ENCODE measurements around the gene DYNAP.

Gene DYNAP, protein sequence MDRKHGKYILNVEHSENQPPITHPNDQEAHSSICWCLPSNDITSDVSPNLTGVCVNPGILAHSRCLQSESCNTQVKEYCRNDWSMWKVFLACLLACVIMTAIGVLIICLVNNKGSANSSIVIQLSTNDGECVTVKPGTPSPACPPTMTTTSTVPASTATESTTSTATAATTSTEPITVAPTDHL

DNA sequence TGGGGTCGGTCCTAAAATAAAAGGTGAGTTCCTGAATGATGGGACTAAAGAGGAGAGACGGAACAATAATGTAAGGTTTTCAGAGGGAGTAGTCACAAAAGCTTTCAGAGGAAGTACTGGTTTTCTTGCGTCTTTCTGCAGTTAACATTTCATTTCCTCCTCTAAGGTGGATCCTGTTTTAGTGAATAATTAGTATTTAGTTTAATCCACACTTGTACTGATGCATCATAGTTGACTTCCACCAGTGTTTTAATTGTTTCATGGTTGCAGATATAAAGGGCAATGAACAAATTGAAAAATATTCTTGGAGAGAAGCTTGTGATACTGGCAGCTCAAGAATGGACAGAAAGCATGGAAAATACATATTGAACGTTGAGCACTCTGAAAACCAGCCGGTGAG lies at the start of gene DYNAP:
TSS of gene DYNAP (plus strand) at position 301 of the 400 bp plus-strand sequence. CDS start at position 339, 38 bp downstream.
- DNase-seq (ENCODE audit: insufficient read length, low spot score) = no peak
- FAIRE-seq = no peak

DNA sequence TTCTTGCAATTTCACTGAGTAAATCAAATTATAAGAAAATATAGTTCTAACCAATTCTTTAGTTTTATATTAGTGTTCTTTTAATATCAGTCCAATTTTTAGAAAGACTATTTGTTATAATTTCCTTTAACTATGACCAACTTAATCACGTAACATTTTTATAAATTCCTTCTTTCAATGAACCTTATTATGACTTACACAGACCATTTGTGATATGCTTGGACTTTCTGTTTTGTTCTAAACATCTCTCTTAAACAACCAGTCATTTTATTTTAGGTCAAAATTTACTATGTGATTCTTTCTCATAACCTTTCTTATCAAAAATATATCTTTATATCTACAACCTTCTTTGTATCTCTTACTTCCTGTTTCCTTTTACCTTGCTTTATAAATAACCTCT lies 39.5 kb upstream of the DYNAP start:
- FAIRE-seq = no peak
- no peak for DNase-seq (ENCODE audit: insufficient read length, low spot score)

DNA sequence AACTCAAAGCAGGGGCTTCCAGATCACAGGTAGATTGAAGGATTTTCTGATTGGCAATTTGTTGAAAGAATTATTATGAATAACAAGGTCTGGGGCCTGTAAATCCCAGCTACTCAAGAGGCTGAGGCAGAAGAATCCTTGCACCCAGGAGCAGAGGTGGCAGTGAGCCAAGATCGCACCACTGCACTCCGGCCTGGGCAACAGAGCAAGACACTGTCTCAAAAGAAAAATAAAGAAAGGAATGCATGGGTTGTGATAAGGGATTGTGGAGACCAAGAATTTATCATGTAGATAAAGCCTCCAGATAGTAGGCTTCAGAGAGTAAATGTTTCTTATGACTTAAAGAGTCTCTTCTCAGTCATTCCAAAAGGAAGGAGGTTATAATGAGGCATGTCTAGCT lies 35.8 kb upstream of the DYNAP start:
- DNase-seq (ENCODE audit: insufficient read length, low spot score) (no peak), FAIRE-seq (no peak)

DNA sequence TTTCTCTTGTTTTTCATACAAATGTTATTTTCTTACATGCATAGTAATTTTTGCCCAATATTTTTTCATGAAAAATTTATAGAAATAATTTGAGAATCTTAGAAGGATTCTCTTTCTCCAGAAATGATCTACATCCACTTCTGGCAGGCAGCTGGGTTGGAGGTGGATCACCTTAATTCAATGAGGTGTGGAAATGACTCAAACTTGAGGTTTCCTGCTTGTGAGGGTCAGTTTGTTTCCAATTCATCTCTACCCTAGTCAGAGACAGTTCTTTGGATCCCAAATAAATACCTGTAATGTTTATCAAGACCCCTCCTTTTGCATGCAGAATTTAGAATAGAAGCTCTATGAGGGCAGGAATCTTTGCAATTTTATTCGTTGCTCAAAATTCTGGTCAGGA lies 35.0 kb upstream of the DYNAP start:
- no peak for DNase-seq (ENCODE audit: insufficient read length, low spot score)
- no peak for FAIRE-seq

DNA sequence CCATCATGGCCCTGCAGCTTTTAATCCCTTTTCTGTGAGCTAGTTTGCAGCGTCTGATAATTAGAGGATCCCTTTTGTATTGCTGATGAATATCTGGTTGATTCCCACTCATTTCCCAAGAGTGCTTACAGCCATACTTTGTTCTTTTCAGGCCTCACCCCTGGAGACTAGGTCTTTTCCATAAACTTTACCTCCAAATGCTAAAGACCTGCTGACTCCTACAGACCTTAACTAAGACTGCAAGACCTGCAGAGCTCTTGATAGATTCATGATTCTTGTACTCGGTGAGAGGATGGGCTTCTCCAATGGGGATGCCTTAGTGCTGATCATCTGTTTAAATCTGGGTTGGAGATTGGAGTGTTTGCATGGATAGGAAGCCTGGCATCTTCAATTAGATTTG lies 33.1 kb upstream of the DYNAP start:
- no peak for FAIRE-seq

DNA sequence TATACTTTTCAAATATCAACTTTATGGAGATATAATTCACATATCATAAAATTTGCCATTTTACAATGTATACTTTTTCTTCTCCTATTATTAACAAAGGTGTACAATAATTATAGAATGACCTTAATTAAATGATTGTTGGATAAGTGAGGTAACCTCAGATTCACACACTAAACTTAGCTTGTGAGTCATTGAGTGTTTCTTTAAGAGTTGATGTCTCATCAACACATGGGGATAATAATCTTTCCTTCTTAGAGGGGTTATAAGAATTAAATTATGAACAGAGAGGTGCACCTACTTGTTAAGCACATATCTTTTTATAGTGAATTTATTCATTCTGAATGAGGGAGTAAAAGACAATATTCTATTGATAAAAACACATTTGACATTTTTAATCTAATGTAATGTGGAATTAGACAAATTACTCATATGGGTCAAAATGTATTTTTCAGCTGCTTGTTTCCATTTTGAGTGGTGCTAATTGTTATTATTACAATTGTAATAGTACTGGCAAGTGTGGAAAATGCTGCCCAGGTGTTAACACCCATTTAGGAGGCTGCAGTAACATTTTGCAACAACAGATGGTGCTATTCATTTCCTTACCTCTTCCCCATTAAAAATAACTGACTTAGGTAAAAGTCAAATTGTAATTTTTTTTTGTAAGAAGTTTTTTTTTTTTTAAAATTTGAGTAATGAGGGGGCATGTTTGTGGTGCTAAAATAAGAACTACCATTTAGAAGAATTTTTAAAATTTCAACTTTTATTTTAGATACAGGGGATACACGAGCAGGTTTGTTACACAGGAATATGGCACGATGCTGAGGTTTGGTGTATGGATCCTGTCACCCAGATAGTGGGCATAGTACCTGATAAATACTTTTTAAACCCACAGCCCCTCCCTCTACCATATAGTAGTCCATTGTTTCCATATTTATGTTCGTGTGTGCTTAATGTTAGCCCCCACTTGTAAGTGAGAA lies 32.1 kb upstream of the DYNAP start:
- DNase-seq (ENCODE audit: insufficient read length, low spot score) (peak; percentile 2), FAIRE-seq (no peak)

More for the DNA sequence above, 33.1 kb upstream of the DYNAP start:
- DNase-seq (ENCODE audit: insufficient read length, low spot score) = no peak

DNA sequence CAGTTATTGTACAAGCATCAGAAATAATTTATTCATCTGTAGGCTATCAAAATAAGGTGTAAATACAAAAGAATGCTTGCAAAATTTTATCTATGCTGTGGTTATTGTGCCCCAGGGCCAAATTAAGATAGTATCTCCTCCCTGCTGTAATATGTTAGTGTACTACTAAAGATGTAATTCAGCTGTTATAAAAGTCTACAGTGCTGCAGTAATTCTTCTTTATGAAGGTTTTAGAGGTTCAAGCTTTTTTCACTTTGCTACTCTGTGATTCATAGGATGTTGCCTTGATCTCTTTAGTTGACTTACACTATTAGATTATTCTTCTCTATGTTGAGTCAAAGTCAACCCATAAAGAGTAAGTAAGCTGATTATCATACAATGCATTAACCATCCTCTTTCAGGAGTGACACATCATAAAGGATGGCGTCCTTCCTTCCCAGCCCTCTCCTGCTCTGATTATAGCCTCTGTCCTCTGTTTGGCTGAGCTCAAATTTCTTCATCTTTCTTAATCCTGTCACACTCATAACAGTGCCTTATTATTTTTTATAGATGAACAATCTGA lies 29.3 kb upstream of the DYNAP start:
- DNase-seq (ENCODE audit: insufficient read length, low spot score) (no peak), FAIRE-seq (no peak)

DNA sequence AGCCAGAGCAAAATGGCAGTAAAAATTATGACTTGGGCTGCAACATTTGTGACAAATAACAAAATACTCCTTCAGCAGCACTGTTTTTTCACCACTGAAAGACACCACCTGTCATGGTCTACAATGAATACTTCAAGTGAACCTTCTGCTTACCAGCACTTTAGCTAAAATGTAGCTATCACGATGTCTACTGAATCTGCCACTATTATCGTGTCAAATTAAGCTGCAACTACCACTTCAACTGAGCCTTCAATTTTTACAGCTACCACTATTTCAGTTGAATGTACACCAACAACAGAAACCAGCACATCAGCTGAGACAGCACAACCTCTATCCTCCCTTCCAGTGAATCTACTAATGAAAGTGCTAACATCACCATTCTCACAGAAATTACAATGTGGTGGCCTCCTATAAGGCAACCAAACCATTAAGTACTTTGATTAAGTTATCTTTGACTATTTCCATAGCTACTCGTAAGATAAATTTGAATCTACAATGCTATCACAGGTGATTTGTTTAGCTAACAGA lies 10.8 kb upstream of the DYNAP start:
- FAIRE-seq = no peak
- DNase-seq (ENCODE audit: insufficient read length, low spot score) = no peak

DNA sequence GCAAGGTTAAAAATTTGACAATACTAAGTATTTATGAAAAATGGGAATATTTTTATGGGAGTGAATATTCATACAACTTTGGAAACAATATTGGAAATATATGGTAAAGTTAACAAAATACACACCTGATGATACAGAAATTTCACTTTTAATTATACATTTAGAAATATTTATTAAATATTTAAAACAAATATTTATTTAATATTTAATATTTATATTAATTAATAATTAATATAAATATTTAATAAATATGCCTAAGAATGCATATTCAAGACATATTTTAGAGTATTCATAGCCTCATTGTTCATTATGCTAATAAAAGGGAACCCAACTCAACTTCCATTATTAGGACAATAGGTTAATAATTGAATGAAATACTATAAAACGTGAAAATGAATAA lies 7.0 kb upstream of the DYNAP start:
- no peak for FAIRE-seq
- DNase-seq (ENCODE audit: insufficient read length, low spot score) = no peak

DNA sequence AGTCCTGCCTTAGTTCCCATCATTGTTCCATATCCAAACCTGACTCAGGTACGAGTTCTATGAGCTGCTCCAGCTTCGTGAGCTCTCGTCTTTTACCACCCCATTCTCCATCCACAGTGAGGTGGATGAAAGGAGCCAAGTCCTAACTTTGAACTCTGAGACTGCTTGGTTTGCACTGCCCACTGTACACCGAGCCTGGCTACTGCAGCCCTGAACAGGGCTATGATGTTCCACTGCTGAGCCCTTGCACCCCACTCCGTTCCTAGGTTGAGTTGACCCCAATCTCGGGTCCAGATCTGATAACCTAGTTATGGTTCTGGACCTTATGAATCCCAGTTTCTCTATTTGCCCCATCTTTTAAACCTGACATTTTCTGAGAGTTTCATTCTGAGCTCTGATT lies 5.3 kb upstream of the DYNAP start:
- no peak for FAIRE-seq
- no peak for DNase-seq (ENCODE audit: insufficient read length, low spot score)

DNA sequence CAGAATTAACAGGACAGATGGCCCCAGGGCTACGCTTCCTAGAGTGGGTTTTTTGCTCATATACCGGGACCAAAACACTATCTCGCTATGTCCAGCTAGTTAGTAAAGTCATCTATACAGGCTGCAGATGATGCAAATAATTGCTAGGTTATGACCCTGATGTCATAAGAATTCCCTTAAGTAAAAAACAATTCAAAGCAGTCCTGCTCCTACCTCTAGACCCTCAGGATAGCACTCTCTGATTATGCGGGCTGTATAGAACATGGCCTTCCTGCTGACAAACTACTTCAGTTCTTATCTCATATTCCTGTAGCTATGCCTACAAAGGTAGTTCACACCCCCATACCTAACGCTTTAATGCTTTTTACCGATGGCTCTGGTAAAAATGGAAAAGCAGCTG lies 13.2 kb downstream of the DYNAP start:
- FAIRE-seq = no peak
- no peak for DNase-seq (ENCODE audit: insufficient read length, low spot score)

DNA sequence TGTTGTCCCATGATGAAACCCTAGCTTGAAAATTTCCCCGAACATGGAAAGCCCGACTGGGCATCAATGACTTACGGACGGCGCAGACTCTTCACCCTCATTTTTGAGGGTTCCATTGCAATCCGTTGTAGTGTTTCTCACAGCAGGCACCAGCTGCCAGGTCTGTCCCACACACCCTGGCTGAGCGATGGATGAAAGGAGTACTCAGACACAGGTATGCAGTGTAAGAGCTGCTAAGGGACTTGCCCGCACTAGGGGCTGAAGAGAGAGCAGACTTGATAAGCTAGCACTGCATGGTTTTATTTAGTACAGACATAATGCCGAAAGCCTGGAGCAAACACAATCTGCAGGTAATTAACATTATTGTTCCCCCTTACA lies 15.8 kb downstream of the DYNAP start:
- FAIRE-seq = no peak

DNA sequence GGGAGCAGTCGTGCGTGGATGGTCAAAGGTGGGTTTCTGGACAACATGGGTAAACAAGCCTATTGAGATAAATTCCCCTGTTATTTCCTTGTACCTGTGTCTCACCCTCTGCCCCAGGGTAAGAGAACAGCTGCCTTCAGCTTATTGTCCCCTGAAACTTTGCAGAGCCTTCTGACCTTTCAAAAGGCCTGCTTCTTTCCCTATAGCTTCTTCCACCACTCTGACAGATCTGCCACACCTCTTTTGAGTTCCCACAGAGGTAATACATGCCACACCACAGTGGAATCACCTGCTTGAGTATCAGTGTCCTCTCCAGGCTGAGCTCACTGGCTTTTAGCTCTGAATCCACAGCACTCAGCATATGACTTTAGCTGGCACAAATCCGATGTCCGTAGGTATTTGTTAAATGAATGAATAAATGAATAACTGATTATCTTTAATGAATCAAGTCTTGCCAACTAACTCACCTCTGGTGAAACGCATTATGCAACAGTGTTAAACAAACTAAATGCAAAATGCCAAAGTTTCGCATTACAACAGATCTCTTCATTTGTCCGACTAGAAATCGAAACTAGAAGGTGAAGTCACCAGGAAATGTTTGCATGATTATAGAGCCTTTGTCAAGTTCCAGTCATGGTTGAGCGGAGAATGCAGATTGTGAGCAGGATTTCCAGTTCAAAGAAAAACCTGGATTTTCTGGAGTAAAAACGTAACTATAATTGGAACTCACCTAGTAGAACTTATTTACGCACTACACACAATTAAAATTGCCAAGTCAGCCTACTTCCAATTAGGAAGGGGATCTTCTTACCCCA lies 16.4 kb downstream of the DYNAP start:
- no peak for FAIRE-seq
- no peak for DNase-seq (ENCODE audit: insufficient read length, low spot score)

More for the DNA sequence above, 15.8 kb downstream of the DYNAP start:
- DNase-seq (ENCODE audit: insufficient read length, low spot score) = no peak

DNA sequence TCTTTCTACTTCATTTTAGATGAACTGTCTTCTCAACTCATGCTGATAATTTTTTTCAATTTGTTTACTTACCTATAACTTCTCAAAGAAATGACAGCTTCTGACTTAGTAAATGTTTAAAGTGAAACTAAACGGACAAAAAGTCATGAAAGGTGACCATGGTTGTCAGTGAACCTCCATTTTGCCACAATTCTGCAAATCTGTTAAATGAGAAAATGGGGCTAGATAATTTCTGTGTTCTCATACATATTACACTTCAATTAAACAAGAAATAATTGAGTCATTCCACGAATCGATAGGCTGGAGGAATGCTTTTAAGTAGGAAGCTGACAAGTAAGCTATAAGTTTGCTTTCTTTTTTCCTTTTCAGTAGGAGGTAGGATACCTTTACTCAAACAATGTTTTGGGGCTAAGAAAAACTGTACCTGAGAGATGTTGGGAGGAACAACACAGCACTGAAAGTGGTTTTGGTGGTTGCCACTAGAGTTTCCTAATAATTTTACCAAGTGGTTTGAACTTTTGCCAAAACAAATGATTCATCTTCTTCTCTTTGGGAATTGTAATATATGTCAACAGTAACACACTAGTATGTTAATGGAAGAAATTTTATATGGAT lies 17.1 kb downstream of the DYNAP start:
- no peak for FAIRE-seq
- no peak for DNase-seq (ENCODE audit: insufficient read length, low spot score)

DNA sequence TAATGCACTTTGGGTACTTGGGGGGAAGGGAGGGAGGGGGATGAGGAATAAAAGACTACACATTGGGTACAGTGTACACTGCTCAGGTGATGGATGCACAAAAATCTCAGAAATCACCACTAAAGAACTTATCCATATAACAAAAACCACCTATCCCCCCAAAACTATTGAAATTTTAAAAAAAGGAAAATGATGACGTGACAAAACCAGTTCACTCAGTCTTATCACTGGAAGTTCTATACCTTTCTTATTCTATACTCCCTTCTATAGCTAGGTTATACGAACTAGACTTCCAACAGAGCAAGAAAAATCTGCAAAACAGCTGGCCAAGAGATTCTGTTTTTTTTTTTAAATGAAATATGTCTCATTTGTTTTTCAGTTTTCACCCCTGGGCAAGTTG lies 20.8 kb downstream of the DYNAP start:
- FAIRE-seq (no peak), DNase-seq (ENCODE audit: insufficient read length, low spot score) (no peak)

DNA sequence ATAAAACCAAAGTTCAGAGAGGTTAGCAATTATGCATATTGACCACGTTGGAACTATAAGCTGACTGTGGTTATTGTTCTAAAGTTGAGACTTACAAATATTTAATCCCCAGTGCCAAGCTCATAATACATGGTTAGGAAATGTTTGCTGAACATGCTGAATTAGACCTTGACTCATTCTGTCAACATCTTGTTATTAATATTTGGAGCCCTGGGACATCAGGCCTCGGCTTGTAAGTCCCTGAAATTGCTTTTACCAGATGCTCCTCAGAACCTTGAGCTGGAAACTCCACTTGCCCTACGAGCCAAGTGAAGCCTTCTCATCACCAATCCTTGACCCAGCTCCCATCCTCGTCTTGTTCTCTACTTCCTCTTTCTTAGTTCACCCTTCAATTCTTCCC lies 21.2 kb downstream of the DYNAP start:
- DNase-seq (ENCODE audit: insufficient read length, low spot score) (no peak), FAIRE-seq (no peak)

DNA sequence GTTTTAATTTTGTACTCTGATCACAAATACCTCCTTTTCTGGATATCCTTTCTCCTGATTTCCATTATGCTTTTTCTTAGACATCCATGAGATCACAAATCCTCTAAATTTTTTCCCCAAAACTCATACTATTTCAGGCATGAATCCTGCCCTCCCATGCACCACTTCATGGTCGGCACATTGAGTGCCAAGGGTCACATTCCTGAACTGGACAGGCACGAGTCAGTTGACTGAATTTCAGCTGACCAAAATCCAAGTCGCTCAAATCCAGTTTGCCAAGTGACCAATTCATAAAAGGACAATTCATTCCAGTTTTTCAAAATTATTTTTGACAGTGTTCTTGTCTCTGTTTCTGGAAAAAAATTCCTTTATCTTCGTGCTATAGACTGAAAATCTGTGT lies 22.1 kb downstream of the DYNAP start:
- FAIRE-seq (no peak), DNase-seq (ENCODE audit: insufficient read length, low spot score) (no peak)

DNA sequence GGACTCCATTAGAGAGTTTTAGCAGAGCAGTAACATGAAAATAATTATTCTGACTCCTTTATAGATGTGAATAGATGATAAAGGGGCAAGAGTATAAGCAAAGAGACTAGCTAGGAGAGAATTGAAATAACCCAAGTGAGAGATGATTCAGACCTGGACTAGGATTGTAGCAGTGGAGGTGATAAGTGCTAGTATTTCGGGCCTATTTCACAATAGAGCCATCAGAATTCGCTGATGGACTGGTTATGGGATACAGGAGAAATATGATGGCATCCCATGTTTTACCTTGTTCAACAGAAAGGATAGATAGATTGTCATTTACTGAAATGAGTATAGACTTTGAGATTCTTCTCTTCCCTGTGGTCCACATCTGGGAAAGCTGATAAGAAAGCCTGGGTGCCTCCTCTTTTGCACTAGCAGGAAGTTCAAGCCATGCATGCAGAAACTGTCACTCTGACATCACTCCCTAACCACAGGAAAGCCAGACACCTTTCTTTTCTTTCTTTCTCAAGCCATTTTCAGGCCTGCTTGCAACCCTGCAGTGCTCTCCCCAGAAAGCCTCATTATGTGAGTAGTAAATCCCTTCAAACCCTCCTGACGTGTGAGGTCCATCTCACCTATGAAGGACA lies 25.3 kb downstream of the DYNAP start:
- FAIRE-seq (no peak), DNase-seq (ENCODE audit: insufficient read length, low spot score) (no peak)

DNA sequence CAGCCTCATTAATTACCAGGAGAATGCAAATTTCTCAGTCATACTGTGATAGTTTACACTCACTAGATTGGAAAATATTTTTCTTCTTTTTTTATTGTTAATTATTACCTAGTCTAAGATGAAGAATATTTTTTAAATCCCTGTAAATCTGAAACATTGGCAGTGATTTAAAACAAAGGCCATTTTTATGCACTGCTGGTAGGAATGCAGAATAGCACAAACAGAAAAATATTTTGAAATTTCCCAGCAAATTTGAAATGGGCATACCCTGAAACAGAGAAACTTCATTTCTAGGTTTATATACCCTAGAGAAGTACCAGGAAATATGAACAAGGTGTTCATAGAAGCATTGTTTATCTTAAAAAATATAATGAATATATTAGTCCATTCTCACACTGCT lies 31.0 kb downstream of the DYNAP start:
- no peak for FAIRE-seq

DNA sequence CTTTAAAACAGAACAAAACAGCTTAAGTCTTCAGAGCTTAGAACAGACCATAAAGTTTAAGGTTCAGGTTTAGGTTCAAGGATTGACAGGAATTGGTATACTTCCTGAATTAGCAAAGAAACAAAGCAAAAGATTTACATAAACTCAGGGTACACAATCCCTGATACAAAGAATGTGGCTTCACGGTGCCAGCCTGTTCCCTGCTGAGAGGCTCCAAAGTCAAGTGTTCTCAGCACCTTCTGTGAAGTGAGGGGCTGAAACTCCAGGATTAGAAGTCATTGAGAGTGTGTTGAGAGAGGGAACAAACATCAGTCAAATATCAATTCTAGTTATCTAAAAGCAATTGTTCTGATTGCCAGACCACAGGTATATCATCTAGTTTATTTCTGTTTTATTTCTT lies 35.7 kb downstream of the DYNAP start:
- FAIRE-seq = no peak

More for the DNA sequence above, 31.0 kb downstream of the DYNAP start:
- DNase-seq (ENCODE audit: insufficient read length, low spot score) = no peak

More for the DNA sequence above, 35.7 kb downstream of the DYNAP start:
- DNase-seq (ENCODE audit: insufficient read length, low spot score) = no peak

All from GM19239 (cell line).